HG02571 (cell line): Measurements from ENCODE around the gene ASPSCR1.

Experiments
- ATAC-seq: cut with Tn5 transposase; IDR thresholded peaks from one replicate; pipeline ENCODE4 v1.9.1; 2021; ENCODE audit warnings: mild to moderate bottlenecking, moderate library complexity; ENCODE audit not compliant: unreplicated experiment

Gene ASPSCR1

GRCh38 chr17:81960130-81960958, 17.1 kb upstream of the ASPSCR1 start:
- ATAC-seq, result no peak

- no peak for ATAC-seq
Observed at GRCh38 chr17:81961087-81961511, 16.3 kb upstream of the ASPSCR1 start, which contains the start of gene NOTUM. Gene NOTUM, minus strand, starts transcription at chr17:81961187. Its CDS starts 278 bp downstream, at chr17:81960909.

GRCh38 chr17:81961521-81962498, 15.6 kb upstream of the ASPSCR1 start:
- ATAC-seq, result no peak

DNA sequence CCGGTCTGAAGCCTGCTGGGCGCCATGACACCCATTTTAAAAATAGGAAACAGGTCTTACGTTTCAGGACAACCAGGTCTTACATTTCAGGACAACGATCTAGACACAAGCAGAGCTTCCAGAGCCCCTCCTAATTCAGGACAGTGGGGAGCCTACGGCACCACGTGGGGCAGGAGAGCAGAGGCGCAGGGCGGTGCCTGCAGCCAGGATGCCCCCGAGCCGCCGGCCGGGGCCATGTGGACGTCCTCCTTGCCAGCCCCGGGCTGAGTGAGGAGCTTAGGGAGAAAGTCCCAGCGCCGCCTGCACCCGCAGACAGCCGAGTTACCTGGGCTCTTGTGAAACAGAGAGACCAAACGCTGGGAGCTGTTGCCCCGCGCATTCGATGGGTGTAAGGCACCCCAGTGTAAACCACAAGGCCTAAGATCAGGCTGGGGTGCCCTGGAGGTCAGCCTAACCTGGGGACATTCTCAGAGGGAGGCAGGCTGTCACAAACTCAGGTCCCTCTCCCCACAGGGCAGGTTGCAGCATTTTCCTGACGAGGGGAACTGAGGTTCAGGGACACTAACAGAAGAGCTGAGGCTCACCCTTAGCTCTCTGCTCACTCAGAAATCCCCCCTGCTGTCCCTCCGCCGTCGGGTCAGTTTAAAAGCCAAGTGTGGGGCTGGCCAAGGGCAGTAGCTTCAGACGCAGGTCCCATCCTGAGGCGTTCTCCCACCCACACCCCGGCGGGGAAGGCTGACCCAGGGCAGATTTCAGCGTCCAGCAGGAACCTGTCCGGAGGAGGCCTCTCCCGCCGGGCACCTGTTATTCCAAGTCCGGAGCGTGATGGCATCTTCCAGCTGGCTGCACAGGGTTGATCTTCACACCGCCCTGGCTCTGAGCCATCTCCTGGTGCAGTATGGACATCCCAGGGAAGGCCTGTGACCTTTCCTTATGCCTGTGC, 14.7 kb upstream of the ASPSCR1 start:
- no peak for ATAC-seq

DNA sequence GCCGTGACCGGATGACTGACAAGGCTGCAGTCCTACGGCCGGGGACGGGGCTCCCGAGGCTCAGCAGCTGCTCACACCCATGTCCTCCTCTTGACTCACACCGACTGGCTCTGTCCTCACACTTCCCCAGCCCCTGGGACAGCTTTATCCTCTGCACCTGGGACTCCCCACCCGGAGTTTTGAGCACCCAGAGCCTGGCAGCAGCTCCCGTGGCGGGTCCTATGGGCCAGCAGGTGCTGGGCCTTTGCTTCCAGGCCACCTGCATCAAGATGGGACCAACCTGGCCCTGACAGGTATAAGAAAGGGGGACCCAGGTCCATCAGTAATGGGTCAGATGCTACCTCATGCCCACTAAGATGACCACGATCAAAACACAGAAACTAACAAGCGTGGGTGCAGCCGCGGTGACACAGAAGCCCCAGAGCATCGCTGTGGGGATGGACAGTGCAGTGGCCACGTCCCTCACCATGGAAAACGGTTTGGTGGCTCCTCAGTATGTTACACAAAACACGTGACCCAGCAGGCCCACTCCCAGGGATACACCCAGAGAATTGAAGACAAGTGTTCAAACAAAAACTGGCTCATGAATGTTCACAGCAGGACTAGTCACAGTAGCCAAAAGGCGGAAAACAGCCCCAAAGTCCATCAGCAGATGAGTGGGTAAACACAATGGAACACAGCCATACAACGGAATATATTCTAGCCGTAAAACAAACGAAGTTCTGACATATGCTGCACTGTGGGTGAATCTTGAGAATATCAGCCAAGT, 13.2 kb upstream of the ASPSCR1 start:
- ATAC-seq, result no peak

DNA sequence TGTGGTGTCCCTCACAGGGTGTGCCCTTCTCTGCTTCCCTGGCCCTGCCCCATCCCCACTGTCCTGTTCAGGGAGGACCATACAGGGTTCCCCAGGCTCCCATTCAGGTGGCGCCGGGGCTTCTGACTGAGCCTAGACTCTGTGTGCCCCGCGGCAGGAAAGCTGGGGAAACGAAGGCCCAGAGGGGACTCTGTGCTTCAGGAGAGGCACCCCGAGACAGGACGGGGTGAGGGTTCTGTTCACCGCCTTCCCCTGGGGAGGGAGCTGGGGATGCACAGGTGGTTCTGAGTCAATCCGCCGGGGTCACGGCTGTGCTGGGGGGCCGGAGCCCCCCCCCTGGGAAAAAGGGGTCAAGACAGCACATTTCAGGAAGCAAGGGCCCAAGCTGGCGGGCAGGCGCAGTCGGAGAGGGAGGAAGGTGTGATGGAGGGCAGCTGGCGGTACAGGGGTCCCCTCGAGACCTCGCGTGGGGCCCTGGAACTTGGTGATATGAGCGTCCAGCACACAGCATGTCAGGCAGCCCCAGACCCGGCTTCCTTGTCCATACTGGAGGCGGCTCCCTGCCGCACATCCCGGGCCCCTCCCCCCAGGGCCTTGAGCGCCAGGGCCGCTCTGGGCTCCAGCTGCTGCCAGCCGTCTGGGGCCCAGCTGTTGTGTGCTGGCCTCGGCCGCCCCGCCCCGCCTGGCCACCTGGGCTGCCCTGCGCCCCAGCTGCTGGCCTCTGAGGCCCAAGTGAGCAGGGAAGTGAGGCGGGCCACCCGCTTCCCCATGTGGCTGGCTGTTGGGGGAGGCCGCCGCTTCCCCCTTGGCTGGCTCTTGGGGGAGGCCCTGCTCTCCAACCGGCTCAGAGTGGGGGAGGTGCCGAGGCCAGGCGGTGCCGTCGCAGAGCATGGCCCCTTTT, 10.8 kb upstream of the ASPSCR1 start:
- no peak for ATAC-seq

DNA sequence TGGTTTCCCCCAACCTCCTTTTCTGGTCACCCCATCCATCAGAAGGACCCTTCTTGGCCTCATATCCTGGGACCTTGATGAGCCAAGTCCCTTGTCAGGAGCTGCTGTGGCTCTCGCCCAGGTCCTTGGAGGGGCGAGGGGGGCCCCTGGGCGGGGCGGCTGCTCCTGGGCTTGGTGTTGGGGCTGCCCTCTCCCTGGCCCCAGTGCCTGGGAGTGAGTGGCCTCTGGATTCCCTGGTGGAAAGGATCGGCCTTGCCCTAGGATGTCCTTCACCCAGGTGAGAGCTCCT, 10.2 kb upstream of the ASPSCR1 start:
- ATAC-seq, result no peak

DNA sequence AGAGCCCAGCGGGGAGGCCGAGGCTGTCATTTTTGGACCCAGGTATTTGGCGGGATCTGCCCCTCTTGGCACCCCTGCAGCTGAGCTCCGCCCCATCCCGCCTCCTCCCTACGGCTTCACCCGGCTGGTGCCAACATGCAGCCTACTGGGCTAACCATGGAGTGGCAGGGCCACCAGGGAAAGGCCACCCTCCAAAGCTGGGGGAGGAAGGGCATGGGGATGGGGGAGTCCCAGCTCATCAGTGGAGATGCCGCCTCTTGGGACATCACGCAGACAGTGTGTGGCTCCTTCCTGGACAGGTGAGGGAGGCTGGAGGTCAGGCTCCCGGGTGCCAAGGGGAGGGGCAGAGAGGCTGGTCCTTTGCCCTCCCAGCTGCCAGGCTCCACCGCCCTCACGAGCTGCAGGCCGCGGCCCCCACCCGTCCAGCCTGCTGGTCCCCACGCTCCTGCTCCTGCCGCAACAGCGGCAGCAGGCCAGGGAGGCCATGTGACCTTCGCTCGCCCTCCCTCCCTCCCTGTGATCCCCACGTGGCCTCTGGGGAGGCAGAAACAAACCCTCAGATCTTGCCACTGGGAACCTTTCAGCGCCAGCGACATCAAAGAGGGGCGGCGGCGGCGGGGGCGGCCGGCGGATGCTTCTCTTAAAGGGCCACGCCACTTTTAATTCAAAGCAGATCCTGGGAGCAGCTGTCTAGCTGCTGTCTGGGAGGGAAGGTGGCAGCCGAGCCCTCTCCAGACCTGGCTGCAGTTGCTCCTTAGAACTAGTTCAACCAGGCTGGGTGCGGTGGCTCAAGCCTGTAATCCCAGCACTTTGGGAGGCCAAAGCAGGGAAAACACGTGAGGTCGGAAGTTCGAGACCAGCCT, 9.7 kb upstream of the ASPSCR1 start:
- ATAC-seq, result no peak

- ATAC-seq, result no peak
Observed at GRCh38 chr17:81968396-81968745, 9.1 kb upstream of the ASPSCR1 start.

DNA sequence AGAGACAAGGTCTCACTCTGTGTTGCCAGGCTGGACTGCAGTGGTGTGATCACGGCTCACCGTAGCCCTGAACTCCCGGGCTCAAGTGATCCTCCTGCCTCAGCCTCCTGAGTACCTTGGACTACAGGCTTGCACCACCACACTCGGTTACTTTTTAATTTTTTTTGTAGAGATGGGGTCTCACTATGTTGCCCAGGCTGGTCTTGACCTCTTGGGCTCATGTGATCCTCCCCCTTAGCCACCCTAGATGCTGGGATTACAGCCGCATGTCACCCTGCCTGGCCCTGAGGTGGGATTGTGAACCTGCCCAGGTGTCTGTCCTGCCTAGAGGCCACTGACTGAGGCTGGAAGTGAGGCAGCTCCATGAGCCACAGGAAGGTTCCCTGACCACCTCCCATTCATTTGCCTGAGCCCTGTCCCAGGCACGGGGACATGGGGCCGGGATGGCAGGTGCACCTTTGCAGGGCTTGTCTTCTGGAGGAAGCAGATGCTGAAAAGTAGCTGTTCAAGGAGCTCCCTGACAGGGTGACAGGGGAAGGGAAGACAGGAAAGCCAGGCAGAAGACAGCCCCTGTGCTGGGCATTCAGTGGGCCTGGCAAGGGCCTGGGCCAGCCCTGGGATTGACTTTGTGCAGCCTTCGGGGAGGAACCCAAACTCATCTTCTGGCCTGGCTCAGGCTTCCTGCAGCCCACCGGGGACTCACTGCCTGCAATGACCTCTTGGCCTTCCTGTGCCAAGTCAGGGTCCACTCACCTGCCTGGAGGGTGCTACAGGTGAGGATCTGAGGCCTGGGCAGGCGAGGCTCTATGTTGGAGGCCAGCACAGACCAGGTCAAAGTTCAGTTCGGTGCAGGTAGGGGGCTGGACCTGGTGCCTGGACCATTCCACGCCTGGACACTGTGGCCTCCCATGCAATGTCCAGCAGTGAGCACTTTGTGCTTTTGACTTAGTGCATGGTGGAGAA, 8.3 kb upstream of the ASPSCR1 start:
- no peak for ATAC-seq

GRCh38 chr17:81973432-81973831, 4.0 kb upstream of the ASPSCR1 start:
- ATAC-seq, result no peak

DNA sequence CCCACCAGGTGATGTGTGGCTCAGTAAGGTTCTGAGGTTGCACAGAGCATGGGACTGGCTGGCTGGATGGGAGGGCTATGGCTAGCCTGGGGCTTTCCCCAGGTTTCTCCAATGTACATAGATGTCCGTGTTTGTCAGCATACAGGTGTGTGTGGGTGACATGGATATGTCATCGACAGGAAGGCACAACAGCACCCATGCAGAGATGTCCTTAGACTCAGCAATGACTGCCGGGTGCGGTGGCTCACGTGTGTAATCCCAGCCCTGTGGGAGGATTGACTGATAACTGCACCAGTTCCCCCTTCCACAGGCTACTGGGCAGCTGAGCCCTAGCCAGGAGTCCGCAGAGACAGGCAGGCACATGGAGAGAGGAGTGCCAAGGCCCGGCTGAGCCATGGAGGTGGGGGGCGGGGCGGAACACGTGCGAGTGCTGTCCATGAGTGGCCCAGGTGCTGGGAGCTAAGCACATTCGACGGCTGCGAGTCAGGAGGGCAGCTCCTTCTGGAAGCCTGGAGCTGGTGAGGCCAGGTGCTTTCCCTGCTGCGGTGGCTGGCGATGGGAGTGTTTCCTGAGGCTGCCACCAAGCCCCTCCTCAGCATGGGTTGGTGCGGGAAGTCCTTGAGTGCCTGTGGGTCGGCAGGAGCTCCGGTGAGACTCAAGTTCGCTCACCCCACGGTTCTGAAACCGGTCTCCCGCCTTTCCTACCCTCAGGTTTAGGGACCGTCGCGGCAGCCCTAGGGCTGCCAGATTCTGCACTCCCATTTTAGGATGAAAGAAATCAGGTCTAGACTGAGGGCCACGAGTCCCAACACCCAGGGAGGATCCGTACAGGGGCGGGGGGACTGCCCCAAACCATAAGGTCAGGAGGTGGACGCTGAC, 858 bp upstream of the ASPSCR1 start:
- peak; percentile 3 for ATAC-seq

GRCh38 chr17:81978524-81979298, 1.3 kb downstream of the ASPSCR1 start:
- no peak for ATAC-seq

- ATAC-seq, result no peak
Observed at GRCh38 chr17:81980122-81980521, 2.7 kb downstream of the ASPSCR1 start.

GRCh38 chr17:81980707-81981343, 3.4 kb downstream of the ASPSCR1 start:
- ATAC-seq, result no peak
